K562 (cell line): ENCODE measurements around the gene GATA1. TPM values are rescaled to one million over a fixed set of nuclear protein-coding genes. Genes with fewer than 3 reads are reported as not detected.

ENCODE experiments used
- ATAC-seq: fragments of 200-7000 bp; cut with Tn5 transposase; 3 replicates; pipeline ENCODE4 v1.9.1; 2020; ENCODE audit warnings: moderate library complexity
- BruUV-seq: library from RNA; stranded (reverse); fragments of 400-500 nt; replicated peaks from 2 replicates; lab custom pipeline; 2021; lab: Mats Ljungman, UMichigan
- CTCF ChIA-PET: fragments of 300-600 bp; formaldehyde crosslinking; extraction: SDS; loops from one replicate; lab custom pipeline; 2021; ENCODE audit warnings: low intra/inter-chr PET ratio; lab: Yijun Ruan, JAX
- POLR2A ChIA-PET: fragments of 300-600, 350-650 bp; sonication (Branson Sonifier 250); formaldehyde crosslinking; extraction: SDS; loops from one replicate; lab custom pipeline; 2021; ENCODE audit warnings: antibody characterized with exemption, inconsistent platforms; lab: Yijun Ruan, JAX
- DNase-seq, 4 experiments: peaks; one replicate each; pipeline versions ENCODE4 v3.0.0 to v3.0.0-alpha.2; 2011 to 2018; ENCODE audit warnings: low spot score in 3 of 4, mixed read lengths in 3 of 4; ENCODE audit errors: extremely low read depth in 1 of 4
- FAIRE-seq: peaks from 2 replicates; lab custom pipeline; 2011; peaks lifted over from hg19 to GRCh38; lab: Jason Lieb, UNC
- H2AFZ ChIP-seq: 2 replicates; pipeline ENCODE4 v1.6.0; 2011; ENCODE audit warnings: low read depth, low read length, control low read depth, inconsistent platforms
- H3K27ac ChIP-seq: fragments of 200-600 bp; 3 replicates; pipeline ENCODE4 v1.8.0; 2011; ENCODE audit warnings: low read depth, mild to moderate bottlenecking, control low read depth, inconsistent platforms, low read length, moderate library complexity, mixed read lengths; ENCODE audit errors: extremely low read depth
- H3K27me3 ChIP-seq, 2 experiments: fragments of 300-600 bp in 1 of 2; 2 replicates in 1 of 2; 3 replicates in 1 of 2; pipeline versions ENCODE4 v1.6.0 to v1.8.0; 2011; ENCODE audit warnings: inconsistent platforms in 2 of 2, low read length in 2 of 2, mild to moderate bottlenecking in 1 of 2, mixed read lengths in 1 of 2, moderate library complexity in 1 of 2; ENCODE audit not compliant: control insufficient read depth in 2 of 2, insufficient read depth in 2 of 2
- H3K36me3 ChIP-seq: fragments of 300-600 bp; 3 replicates; pipeline ENCODE4 v1.8.0; 2011; ENCODE audit warnings: mild to moderate bottlenecking, low read length, inconsistent platforms; ENCODE audit not compliant: control insufficient read depth, insufficient read depth
- H3K4me1 ChIP-seq, 2 experiments: fragments of 200-600 bp in 1 of 2; replicated peaks in 1 of 2; 2 replicates in 1 of 2; 3 replicates in 1 of 2; pipeline versions ENCODE4 v1.5.1 to v1.8.0; 2011; ENCODE audit warnings: inconsistent platforms in 2 of 2, low read length in 2 of 2, mild to moderate bottlenecking in 1 of 2, mixed read lengths in 1 of 2, moderate library complexity in 1 of 2; ENCODE audit not compliant: control insufficient read depth in 2 of 2, insufficient read depth in 2 of 2
- H3K4me2 ChIP-seq: 2 replicates; pipeline ENCODE4 v1.6.1; 2011; ENCODE audit warnings: low read length, control low read depth, inconsistent platforms, mixed read lengths; ENCODE audit not compliant: insufficient read depth
- H3K4me3 ChIP-seq: fragments of 200-600 bp; sonication (generic), shearing (Covaris generic); 2 replicates; pipeline ENCODE4 v1.5.1; 2016; ENCODE audit warnings: control low read depth, inconsistent platforms
- H3K79me2 ChIP-seq: fragments of 200-600 bp; 3 replicates; pipeline ENCODE4 v1.8.0; 2011; ENCODE audit warnings: low read length, inconsistent platforms; ENCODE audit not compliant: control insufficient read depth, insufficient read depth
- H3K9ac ChIP-seq, 2 experiments: 2 replicates each; pipeline versions ENCODE4 v1.6.0 to v1.6.1; 2011; ENCODE audit warnings: low read depth in 2 of 2, low read length in 2 of 2, control low read depth in 1 of 2, inconsistent platforms in 1 of 2, mild to moderate bottlenecking in 1 of 2, mixed read lengths in 1 of 2; ENCODE audit not compliant: insufficient read depth in 1 of 2
- H3K9me1 ChIP-seq: one replicate; pipeline ENCODE4 v1.6.0; 2011; ENCODE audit warnings: inconsistent platforms, mild to moderate bottlenecking, low read length, moderate library complexity; ENCODE audit not compliant: control insufficient read depth, insufficient read depth
- H3K9me3 ChIP-seq: replicated peaks from 2 replicates; pipeline ENCODE4 v1.5.1; 2011; ENCODE audit warnings: low read depth, low read length, inconsistent platforms; ENCODE audit not compliant: control insufficient read depth, insufficient read depth
- H4K20me1 ChIP-seq: replicated peaks from 2 replicates; pipeline ENCODE4 v1.6.1; 2011; ENCODE audit warnings: low read length, inconsistent platforms, mixed read lengths; ENCODE audit not compliant: control insufficient read depth, insufficient read depth
- BMI1 ChIP-seq: fragments of 150-350 bp; IDR thresholded peaks from 2 replicates; pipeline ENCODE4 v1.6.1; 2014; ENCODE audit warnings: low read length
- DDX20 ChIP-seq: fragments of 450-650 bp; IDR thresholded peaks from 2 replicates; pipeline ENCODE4 v1.6.1; 2016; ENCODE audit warnings: missing genetic modification characterization, low read depth, mild to moderate bottlenecking, missing compliant biosample characterization, moderate library complexity
- E4F1 ChIP-seq: fragments of 250-450 bp; sonication (Bioruptor Pico); IDR thresholded peaks from 2 replicates; pipeline ENCODE4 v1.5.0; 2021; ENCODE audit warnings: mild to moderate bottlenecking, borderline replicate concordance
- ELF2 ChIP-seq: fragments of 250-450 bp; sonication (Bioruptor Pico); IDR thresholded peaks from 2 replicates; pipeline ENCODE4 v1.5.0; 2021; ENCODE audit warnings: mild to moderate bottlenecking
- FOXJ2 ChIP-seq: fragments of 200-800 bp; sonication (Bioruptor generic); IDR thresholded peaks from 2 replicates; pipeline ENCODE4 v1.6.1; 2016; ENCODE audit warnings: missing genetic modification characterization, missing compliant biosample characterization
- HDGF ChIP-seq: fragments of 450-650 bp; IDR thresholded peaks from 2 replicates; pipeline ENCODE4 v1.6.1; 2016
- NCOA2 ChIP-seq, 2 experiments: fragments of 450-650 bp; IDR thresholded peaks; 2 replicates each; pipeline ENCODE4 v1.6.1; 2018; ENCODE audit warnings: mild to moderate bottlenecking in 2 of 2, moderate library complexity in 1 of 2; ENCODE audit not compliant: partially characterized antibody in 2 of 2
- RBM14 ChIP-seq: fragments of 200-400 bp; formaldehyde crosslinking; IDR thresholded peaks from 2 replicates; pipeline ENCODE4 v1.6.1; 2018; ENCODE audit warnings: low read depth, mild to moderate bottlenecking, low read length, moderate library complexity, borderline replicate concordance; ENCODE audit not compliant: insufficient read depth
- RBM22 ChIP-seq: fragments of 200-400 bp; formaldehyde crosslinking; IDR thresholded peaks from 2 replicates; pipeline ENCODE4 v1.6.1; 2018; ENCODE audit warnings: low read length, low read depth; ENCODE audit not compliant: poor library complexity, severe bottlenecking
- RREB1 ChIP-seq: fragments of 250-450 bp; sonication (Bioruptor Pico); IDR thresholded peaks from 2 replicates; pipeline ENCODE4 v1.4.0; 2020
- ZNF121 ChIP-seq: sonication (generic); formaldehyde crosslinking; conservative IDR thresholded peaks from 2 replicates; pipeline ENCODE4 v1.8.0; 2022; ENCODE audit warnings: missing genetic modification reagents
- ZNF134 ChIP-seq: fragments of 250-450 bp; sonication (Bioruptor Pico); conservative IDR thresholded peaks from 2 replicates; pipeline ENCODE4 v1.4.0; 2020
- WGBS: fragments of 100-300 bp; shearing (Covaris generic); methylation state at CpG from one replicate; pipeline ENCODE4 v1.1.6; 2016; ENCODE audit warnings: low coverage, mixed read lengths; ENCODE audit not compliant: insufficient coverage; ENCODE audit errors: missing lambda C conversion rate; 5-methylcytosine and 5-hydroxymethylcytosine counted together
- in situ Hi-C: fragments of 300-500 bp; cut with MboI; formaldehyde crosslinking; loops from 4 replicates; pipeline ENCODE4 v1.15.0; 2018; ENCODE audit warnings: inconsistent platforms, mixed read lengths
- intact Hi-C: fragments of 100-400 bp; cut with micrococcal nuclease; formaldehyde crosslinking; loops from 2 replicates; pipeline ENCODE4 v1.14.2; 2022
- polyA plus RNA-seq, 8 experiments: library from polyadenylated mRNA; depleted of rRNA in 4 of 8; stranded (reverse) in 5 of 8; unstranded in 3 of 8; fragments of >200 nt; fragmentation: Nextera tagmentation in 2 of 8; fragmentation: Illumina TruSeq in 1 of 8; extraction: Ambion mirVana in 2 of 8; extraction: Trizol in 1 of 8; gene quantifications; 2 replicates each; pipeline versions ENCODE4 v1.2.1 to v1.2.3, GENCODE V29; 2011 to 2014; ENCODE audit warnings: inconsistent platforms in 1 of 8, missing spikeins in 1 of 8
- total RNA-seq, 7 experiments: library from RNA; depleted of rRNA in 6 of 7; stranded (reverse); fragments of >200 nt in 6 of 7; fragmentation: Illumina TruSeq in 2 of 7; extraction: Trizol in 2 of 7; gene quantifications; 2 replicates each; pipeline versions ENCODE4 v1.2.1 to v1.2.3, GENCODE V29; 2011 to 2021; ENCODE audit warnings: low replicate concordance in 1 of 7

The GATA1 gene
- total and polyA plus RNA-seq, 9 of the 15 experiments (the other 6 are each of a cell fraction or from before 2014, with no cell fraction given) = 11.9 to 291 (median 116) TPM

GRCh38 chrX:48747415-48748016, 38.9 kb upstream of the GATA1 start:
- H3K4me2 ChIP-seq = no peak overlapping the region
- no peaks in the 10 kb centered on the region for H3K9me3 ChIP-seq
- DNase-seq = no peak
- H3K4me1 ChIP-seq = peaks cover 0 to 2% of the 10 kb centered on the region in 2 experiments; a peak in 3 of 5 replicates
- no peak for FAIRE-seq
- ChIA-PET POLR2A (no interaction called here), CTCF (no interaction called here)
- no peaks in the 10 kb centered on the region for H3K27me3 ChIP-seq
- H3K27ac ChIP-seq = no peak overlapping the region
- WGBS = 88% methylated on average over 6 of the region's 8 CpGs
- H3K4me3 ChIP-seq = no peak overlapping the region
- in situ Hi-C loops (no loop called here), intact Hi-C loops (no loop called here)
- H3K9me1 ChIP-seq = no peaks in the 10 kb centered on the region
- no peaks in the 10 kb centered on the region for H4K20me1 ChIP-seq
- no peaks in the 10 kb centered on the region for H3K36me3 ChIP-seq
- no peak for ATAC-seq
- H3K79me2 ChIP-seq = no peaks in the 10 kb centered on the region
- no TSS peak for BruUV-seq
- H3K9ac ChIP-seq = peak overlapping the region in 1 of 2 experiments; percentile 58; a peak in 1 of 4 replicates
- no peak overlapping the region for H2AFZ ChIP-seq
- no peak for TF ChIP-seq FOXJ2 (tag)
- no peak for TF ChIP-seq DDX20 (tag)
- no peak for TF ChIP-seq E4F1
- TF ChIP-seq HDGF = no peak
- TF ChIP-seq BMI1 = no peak
- no peak for TF ChIP-seq ZNF121 (CRISPR knock-in tag)
- TF ChIP-seq ELF2 (CRISPR knock-in tag) = no peak
- TF ChIP-seq RREB1 = no peak
- TF ChIP-seq RBM14 = no peak
- TF ChIP-seq RBM22 = no peak
- no peak for TF ChIP-seq ZNF134
- TF ChIP-seq NCOA2 (IDR thresholded peaks at IDR 0.05; ENCODE audit: partially characterized antibody in 2 of 2) = no peak
